Rectal smooth muscle tissue (tissue), 1 donor: ENCODE results near the gene CCNY.
"Not testable (repeated sequence)": the region's sequence is repeated elsewhere in the genome, so short reads cannot be mapped to it uniquely, and the experiment has no call there.

Experiments used
- H3K27ac ChIP-seq: one replicate; pipeline ENCODE4 v1.7.0; 2013; ENCODE audit warnings: low read depth, low read length, inconsistent platforms
- H3K27me3 ChIP-seq: one replicate; pipeline ENCODE4 v1.7.0; 2013; ENCODE audit warnings: low read length; ENCODE audit not compliant: control insufficient read depth, insufficient read depth
- H3K36me3 ChIP-seq: one replicate; pipeline ENCODE4 v1.7.0; 2013; ENCODE audit warnings: low read length; ENCODE audit not compliant: control insufficient read depth, insufficient read depth
- H3K4me1 ChIP-seq: one replicate; pipeline ENCODE4 v1.7.0; 2013; ENCODE audit warnings: low read length; ENCODE audit not compliant: control insufficient read depth, insufficient read depth
- H3K4me3 ChIP-seq: one replicate; pipeline ENCODE4 v1.7.0; 2013; ENCODE audit warnings: low read length
- H3K9ac ChIP-seq: one replicate; pipeline ENCODE4 v1.7.0; 2013; ENCODE audit warnings: low read length

Gene CCNY

DNA sequence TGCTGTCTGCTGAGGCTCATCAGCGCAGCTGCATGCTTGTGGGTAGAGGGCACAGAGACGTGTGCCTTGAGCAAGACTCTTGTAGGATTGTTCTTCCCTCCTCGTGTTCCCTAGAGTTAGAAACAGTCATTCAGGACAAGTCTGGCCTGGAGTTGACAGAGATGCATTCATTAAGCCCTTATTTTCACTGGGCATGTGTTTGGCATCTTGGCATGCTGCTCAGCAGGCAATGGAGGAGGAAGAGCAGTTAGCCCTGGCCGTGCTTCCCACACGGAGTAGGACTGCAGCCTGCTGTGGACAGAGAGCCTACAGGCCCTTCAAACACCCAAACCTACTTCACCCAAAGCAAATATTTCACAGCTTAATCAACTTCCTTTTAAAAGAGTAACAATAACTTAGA, 195.8 kb downstream of the CCNY start:
- Histone ChIP-seq H3K27ac (no peak overlapping the region), H3K36me3 (peaks cover 15% of the 10 kb centered on the region), H3K4me1 (no peaks in the 10 kb centered on the region)

DNA sequence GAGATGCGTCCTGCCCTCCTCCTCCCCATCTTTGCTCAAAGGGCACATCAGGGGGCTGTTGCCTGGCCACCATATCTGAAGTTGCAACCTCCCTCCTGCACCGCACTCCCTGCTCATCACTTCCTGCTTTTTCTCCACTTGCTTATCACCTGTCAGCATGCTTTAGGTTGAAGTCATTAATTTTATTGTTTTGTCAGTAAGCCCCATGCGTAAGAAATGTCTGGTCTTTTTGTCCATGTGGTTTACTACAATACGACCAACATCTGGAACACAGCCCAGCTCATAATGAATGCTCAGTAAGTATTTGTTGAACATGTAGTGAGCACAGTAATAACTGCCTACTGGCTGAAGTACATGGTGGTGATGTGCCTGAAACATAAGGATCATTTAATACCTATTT, 197.3 kb downstream of the CCNY start:
- H3K36me3 ChIP-seq: peaks cover 15% of the 10 kb centered on the region

More for the DNA sequence above, 195.8 kb downstream of the CCNY start:
- Histone ChIP-seq H3K9ac (no peak overlapping the region), H3K4me3 (no peak overlapping the region), H3K27me3 (no peaks in the 10 kb centered on the region)

DNA sequence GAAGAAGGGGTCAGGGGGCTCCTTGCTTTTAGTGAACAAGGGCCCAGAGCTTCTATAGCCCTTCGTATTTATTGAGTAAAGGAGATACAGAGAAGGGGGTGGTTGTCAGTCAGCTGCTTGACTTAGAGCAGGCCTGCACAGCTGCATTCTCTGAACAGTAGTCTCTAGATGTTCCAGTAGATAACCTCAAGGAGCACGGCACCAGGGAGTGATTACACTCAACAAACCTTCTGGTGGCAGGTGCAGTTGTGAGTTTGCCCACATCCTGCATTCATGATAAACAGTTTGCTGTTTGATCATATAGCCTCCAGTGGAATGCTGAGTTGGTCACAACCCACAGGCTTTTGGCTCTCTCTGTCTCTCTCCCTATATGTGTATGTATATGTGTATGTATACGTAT, 198.8 kb downstream of the CCNY start:
- Histone ChIP-seq H3K4me1 (no peaks in the 10 kb centered on the region), H3K27me3 (no peaks in the 10 kb centered on the region), H3K9ac (no peak overlapping the region), H3K27ac (no peak overlapping the region), H3K36me3 (peaks cover 14% of the 10 kb centered on the region), H3K4me3 (no peak overlapping the region)

More for the DNA sequence above, 197.3 kb downstream of the CCNY start:
- Histone ChIP-seq H3K27ac (no peak overlapping the region), H3K4me3 (no peak overlapping the region), H3K27me3 (no peaks in the 10 kb centered on the region), H3K4me1 (no peaks in the 10 kb centered on the region), H3K9ac (no peak overlapping the region)

DNA sequence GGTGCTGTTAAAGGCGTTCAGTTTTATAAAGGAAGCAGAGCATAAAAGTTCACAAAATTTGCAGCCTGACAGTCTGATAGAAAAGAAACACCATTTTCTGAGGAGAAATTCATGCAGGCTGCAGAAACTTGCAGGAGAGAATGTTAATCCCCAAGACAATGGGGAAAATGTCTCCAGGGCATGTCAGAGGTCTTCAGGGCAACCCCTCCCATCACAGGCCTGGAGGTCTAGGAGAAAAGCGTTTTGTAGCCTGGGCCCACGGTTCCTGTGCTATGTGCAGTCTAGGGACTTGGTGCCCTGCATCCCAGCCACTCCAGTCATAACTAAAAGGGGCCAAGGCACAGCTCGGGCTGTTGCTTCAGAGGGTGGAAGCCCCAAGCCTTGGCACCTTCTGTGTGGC, 200.5 kb downstream of the CCNY start:
- no peaks in the 10 kb centered on the region for H3K27me3 ChIP-seq
- no peak overlapping the region for H3K4me3 ChIP-seq
- no peak overlapping the region for H3K9ac ChIP-seq
- no peak overlapping the region for H3K27ac ChIP-seq
- no peaks in the 10 kb centered on the region for H3K4me1 ChIP-seq
- H3K36me3 ChIP-seq: peaks cover 6% of the 10 kb centered on the region

DNA sequence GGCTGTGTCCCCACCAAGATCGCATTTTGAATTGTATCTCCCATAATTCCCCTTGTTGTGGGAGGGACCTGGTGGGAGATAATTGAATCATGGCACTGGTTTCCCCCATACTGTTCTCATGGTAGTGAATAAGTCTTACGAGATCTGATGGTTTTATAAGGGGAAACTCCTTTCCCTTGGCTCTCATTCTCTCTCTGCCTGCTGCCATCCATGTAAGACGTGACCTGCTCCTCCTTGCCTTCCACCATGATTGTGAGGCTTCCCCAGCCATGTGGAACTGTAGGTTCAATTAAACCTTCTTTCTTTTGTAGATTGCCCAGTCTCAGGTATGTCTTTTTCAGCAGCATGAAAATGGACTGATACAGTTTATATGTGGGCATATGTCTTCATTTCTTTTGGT, 201.6 kb downstream of the CCNY start:
- H3K27ac ChIP-seq, H3K4me1 ChIP-seq, H3K27me3 ChIP-seq, H3K4me3 ChIP-seq, H3K9ac ChIP-seq, H3K36me3 ChIP-seq: not testable (repeated sequence)

DNA sequence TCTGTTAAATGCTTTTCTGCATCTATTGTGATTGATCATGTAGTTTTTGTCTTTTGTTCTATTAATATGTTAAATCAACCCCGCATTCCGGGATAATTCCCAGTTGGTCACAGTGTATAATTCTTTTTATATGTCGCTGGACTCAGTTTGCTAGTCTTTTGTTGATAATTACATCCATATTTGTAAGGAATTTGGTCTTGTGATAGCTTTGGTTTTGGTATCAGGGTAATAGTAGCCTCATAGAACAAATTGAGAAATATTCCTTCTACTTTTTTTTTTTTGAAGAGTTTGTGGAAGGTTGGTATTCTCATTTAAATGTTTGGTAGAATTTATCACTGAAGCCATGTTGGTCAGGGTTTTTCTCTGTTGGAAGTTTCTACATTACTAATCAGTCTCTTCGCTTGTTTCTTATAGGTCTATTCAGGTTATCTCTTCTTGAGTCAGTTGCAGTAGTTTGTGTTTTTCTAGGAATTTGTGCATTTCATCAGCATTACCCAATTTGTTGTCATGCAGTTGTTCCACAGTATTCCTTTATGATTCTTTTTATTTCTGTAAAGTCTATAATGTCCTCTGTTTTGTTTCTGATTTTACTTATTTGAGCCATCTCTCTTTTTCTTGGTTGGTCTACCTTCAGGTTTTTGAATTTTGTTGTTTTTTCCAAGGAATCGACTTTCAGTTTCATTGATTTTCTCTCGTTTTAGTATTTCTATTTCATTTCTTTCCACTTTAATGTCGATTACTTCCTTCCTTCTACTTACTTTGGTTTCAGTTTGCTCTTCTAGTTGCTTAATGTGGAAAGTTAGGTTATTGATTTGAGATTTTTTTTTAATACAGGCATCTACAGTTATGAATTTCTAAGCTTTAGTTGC, 204.2 kb downstream of the CCNY start:
- no peaks in the 10 kb centered on the region for H3K36me3 ChIP-seq
- H3K27me3 ChIP-seq: no peaks in the 10 kb centered on the region
- no peak overlapping the region for H3K9ac ChIP-seq
- H3K4me1 ChIP-seq: no peaks in the 10 kb centered on the region
- H3K4me3 ChIP-seq: no peak overlapping the region
- H3K27ac ChIP-seq: no peak overlapping the region

DNA sequence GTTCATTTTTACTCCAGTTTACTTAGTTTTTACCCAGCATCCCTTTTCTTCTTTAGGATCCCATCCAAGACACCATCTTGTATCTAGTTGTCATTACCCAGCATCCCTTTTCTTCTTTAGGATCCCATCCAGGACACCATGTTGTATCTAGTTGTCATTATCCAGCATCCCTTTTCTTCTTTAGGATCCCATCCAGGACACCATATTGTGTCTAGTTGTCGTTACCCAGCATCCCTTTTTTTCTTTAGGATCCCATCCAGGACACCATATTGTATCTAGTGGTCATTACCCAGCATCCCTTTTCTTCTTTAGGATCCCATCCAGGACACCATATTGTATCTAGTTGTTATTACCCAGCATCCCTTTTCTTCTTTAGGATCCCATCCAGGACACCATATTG, 205.4 kb downstream of the CCNY start:
- Histone ChIP-seq H3K9ac (no peak overlapping the region), H3K36me3 (no peaks in the 10 kb centered on the region), H3K4me1 (no peaks in the 10 kb centered on the region), H3K27ac (no peak overlapping the region), H3K27me3 (no peaks in the 10 kb centered on the region), H3K4me3 (no peak overlapping the region)

DNA sequence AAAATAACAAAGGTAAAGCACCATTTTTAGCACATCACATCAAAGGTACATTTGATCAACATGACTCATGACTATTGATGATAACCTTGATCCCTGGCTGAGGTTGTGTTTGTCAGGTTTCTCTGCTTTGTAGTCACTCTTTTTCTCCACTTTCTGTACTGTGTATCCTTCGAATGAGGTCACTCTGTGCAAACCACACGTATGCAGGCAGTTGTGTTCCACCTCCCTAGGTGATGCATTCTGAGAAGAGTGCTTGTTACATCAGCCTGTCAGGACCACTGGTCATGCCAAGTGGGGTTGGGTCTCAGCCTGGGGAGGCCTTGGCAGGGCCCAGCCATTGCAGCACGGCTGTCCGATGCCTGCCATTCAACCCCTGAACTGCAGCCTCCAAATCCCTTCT, 206.0 kb downstream of the CCNY start:
- Histone ChIP-seq H3K27ac (no peak overlapping the region), H3K4me3 (no peak overlapping the region), H3K9ac (no peak overlapping the region)

DNA sequence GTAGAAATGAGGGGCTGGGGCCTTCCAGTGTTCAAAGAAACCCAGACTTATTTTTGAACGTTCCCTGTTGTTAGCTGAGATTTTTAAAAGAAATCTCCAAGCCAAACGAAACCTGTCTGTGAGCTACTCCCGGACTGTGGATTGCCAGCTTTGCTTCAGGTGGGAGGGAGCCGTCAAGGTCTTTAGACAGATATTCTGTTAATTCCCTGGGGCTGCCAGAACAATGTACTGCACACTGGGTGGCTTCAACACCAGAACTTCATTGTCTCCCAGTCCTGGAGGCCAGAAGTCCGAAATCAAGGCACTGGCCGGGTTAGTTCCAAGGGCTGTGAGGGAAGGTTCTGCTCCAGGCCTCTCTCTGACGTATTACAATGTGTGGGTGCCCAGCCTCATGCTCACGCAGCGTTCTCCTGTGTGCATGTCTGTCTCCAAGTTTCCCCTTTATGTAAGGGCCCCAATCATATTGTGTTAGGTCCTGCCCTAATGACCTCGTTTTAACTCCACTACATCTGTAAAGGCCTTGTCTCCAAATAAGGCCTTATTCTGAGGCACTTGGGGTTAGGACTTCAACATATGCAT, 208.9 kb downstream of the CCNY start:
- no peak overlapping the region for H3K4me3 ChIP-seq
- no peaks in the 10 kb centered on the region for H3K4me1 ChIP-seq
- H3K36me3 ChIP-seq: peaks cover 4% of the 10 kb centered on the region
- no peaks in the 10 kb centered on the region for H3K27me3 ChIP-seq
- H3K9ac ChIP-seq: no peak overlapping the region
- no peak overlapping the region for H3K27ac ChIP-seq

More for the DNA sequence above, 206.0 kb downstream of the CCNY start:
- Histone ChIP-seq H3K36me3 (no peaks in the 10 kb centered on the region), H3K27me3 (no peaks in the 10 kb centered on the region), H3K4me1 (no peaks in the 10 kb centered on the region)

DNA sequence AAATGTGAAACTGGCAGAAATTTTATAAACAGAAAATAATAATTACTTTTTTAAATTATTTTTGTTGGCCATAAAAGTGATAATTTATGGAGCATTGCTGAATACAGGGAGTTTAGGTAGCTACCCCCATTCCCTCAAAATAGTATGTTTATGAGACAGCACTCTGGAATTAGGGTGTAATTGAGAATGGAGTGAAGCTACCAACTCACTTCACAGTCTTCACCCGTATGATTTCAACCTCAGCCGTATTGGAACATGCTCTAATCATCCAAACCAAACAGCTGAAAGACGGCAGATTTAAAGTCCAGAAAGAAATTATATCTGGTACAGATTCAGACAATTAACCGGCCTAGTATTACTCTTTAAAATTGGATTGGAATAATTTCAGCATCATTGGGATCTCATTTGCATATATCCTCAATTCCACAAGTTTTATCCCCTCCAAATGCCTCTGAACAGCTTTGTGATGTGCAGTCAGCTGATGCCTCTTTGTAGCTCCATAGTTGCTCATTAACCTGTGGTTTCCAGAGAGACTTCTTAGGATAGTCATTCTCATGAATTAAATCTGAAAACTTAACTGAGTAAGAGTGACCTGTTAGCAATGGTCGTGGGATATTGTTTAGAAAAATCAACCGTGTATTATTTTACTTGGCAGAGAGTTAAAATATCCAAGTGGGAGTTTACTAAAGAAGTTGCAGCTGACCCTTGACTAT, 209.7 kb downstream of the CCNY start:
- no peaks in the 10 kb centered on the region for H3K27me3 ChIP-seq
- H3K4me3 ChIP-seq: no peak overlapping the region
- no peak overlapping the region for H3K9ac ChIP-seq
- peaks cover 9% of the 10 kb centered on the region for H3K36me3 ChIP-seq
- no peaks in the 10 kb centered on the region for H3K4me1 ChIP-seq
- H3K27ac ChIP-seq: no peak overlapping the region

DNA sequence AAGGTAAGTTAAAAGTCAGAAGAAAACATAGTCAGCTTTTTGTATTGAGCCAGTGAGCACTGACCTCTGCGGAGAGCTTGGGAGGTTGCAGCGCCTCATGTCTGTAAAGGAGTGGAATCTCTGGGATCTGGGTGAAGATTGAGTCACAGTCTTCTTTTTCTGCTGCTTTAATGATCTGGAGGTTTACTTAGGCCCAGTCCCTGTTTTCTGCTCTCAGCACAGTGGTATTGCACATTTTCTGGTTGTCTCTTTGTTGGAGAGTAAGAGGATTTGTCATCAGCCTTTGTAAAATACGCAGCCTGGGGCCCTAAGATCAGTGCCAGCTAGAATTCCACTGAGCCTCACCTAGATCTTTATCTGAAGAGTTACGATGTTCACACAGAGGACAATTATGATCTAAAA, 210.5 kb downstream of the CCNY start:
- no peak overlapping the region for H3K27ac ChIP-seq
- H3K27me3 ChIP-seq: no peaks in the 10 kb centered on the region
- H3K9ac ChIP-seq: no peak overlapping the region
- peaks cover 9% of the 10 kb centered on the region for H3K36me3 ChIP-seq
- H3K4me3 ChIP-seq: no peak overlapping the region
- H3K4me1 ChIP-seq: no peaks in the 10 kb centered on the region

DNA sequence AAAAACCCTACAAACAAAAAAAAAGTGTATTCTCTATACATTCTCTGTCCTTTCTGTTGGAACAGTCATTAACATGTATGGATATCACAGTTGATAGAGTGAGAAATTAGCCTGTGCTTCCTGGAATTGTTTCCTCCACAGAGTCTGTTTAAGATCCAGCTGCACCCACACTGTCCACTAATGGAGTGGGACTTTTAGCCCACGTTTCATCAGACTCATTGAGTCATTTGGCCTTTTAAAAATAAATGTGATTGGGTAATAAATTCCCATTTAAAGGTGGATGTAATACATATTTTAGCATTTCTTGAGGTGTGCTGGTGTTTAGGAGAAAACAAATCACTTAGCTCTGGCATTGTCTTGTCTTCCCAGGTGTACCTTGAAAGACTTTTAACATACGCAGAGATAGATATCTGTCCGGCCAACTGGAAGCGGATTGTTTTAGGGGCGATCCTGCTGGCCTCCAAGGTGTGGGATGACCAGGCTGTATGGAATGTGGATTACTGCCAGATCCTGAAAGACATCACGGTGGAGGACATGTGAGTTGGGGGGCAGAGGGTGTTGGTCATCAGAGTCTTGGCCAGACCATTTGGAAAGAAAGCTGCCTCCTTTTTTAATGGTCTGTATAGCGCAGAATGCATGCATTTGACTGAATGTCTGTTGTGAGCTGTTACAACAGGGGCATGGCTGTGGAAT, 216.5 kb downstream of the CCNY start:
- Histone ChIP-seq H3K4me3 (no peak overlapping the region), H3K9ac (no peak overlapping the region), H3K36me3 (peaks cover 9% of the 10 kb centered on the region), H3K27me3 (no peaks in the 10 kb centered on the region), H3K27ac (no peak overlapping the region), H3K4me1 (no peaks in the 10 kb centered on the region)
